Neural cell (in vitro differentiated cells): ENCODE results near the gene CLEC20A. TPM values are rescaled to one million over a fixed set of nuclear protein-coding genes. Genes with fewer than 3 reads are reported as not detected.

Source experiments
- H2AFZ ChIP-seq: fragments of 200-600, 300-800 bp; sonication (generic), shearing (Covaris generic); 2 replicates; pipeline ENCODE4 v1.6.0; 2014; ENCODE audit warnings: low read depth, mild to moderate bottlenecking, antibody characterized with exemption, low read length, moderate library complexity
- H3F3A ChIP-seq: fragments of 200-600 bp; shearing (Covaris generic); 2 replicates; pipeline ENCODE4 v1.6.1; 2016; ENCODE audit warnings: mild to moderate bottlenecking, moderate library complexity, mixed read lengths, antibody characterized with exemption, low read length; ENCODE audit not compliant: insufficient read depth, poor library complexity, severe bottlenecking
- H3K27ac ChIP-seq: fragments of 200-600, 300-800 bp; sonication (generic), shearing (Covaris generic); 2 replicates; pipeline ENCODE4 v1.5.1; 2014; ENCODE audit warnings: mild to moderate bottlenecking, low read length, moderate library complexity
- H3K27me3 ChIP-seq: fragments of 300-800, 200-600 bp; sonication (generic), shearing (Covaris generic); 2 replicates; pipeline ENCODE4 v1.6.0; 2014; ENCODE audit warnings: mild to moderate bottlenecking, low read depth, low read length, moderate library complexity; ENCODE audit not compliant: insufficient read depth
- H3K36me3 ChIP-seq: fragments of 300-800, 200-600 bp; sonication (generic), shearing (Covaris generic); 2 replicates; pipeline ENCODE4 v1.5.1; 2014; ENCODE audit warnings: mild to moderate bottlenecking, antibody characterized with exemption, low read length, moderate library complexity; ENCODE audit not compliant: insufficient read depth
- H3K4me2 ChIP-seq: fragments of 300-800, 200-600 bp; sonication (generic), shearing (Covaris generic); 2 replicates; pipeline ENCODE4 v1.6.0; 2014; ENCODE audit warnings: mild to moderate bottlenecking, low read length
- H3K4me3 ChIP-seq: fragments of 300-800, 200-600 bp; sonication (generic), shearing (Covaris generic); 2 replicates; pipeline ENCODE4 v1.5.1; 2014; ENCODE audit warnings: mild to moderate bottlenecking, low read length, moderate library complexity
- H3K79me2 ChIP-seq: fragments of 200-600 bp; shearing (Covaris generic); replicated peaks from 2 replicates; pipeline ENCODE4 v1.6.0; 2014; ENCODE audit warnings: mild to moderate bottlenecking, low read length, moderate library complexity; ENCODE audit not compliant: insufficient read depth
- H3K9ac ChIP-seq: fragments of 300-800, 200-600 bp; sonication (generic), shearing (Covaris generic); 2 replicates; pipeline ENCODE4 v1.6.1; 2016; ENCODE audit warnings: mild to moderate bottlenecking, low read length, mixed read lengths
- H3K9me2 ChIP-seq: fragments of 200-600 bp; shearing (Covaris generic); 2 replicates; pipeline ENCODE4 v1.6.1; 2016; ENCODE audit warnings: mild to moderate bottlenecking, low read length, mixed read lengths; ENCODE audit not compliant: insufficient read depth
- H3K9me3 ChIP-seq: fragments of 200-600, 300-800 bp; sonication (generic), shearing (Covaris generic); 2 replicates; pipeline ENCODE4 v1.6.1; 2016; ENCODE audit warnings: mild to moderate bottlenecking, mixed run types, low read length, moderate library complexity, mixed read lengths
- H4K20me1 ChIP-seq: fragments of 200-600 bp; shearing (Covaris generic); 2 replicates; pipeline ENCODE4 v1.6.1; 2016; ENCODE audit warnings: mild to moderate bottlenecking, mixed run types; ENCODE audit not compliant: insufficient read depth
- CTCF ChIP-seq: fragments of 450-650 bp; IDR thresholded peaks from 2 replicates; pipeline ENCODE4 v1.5.1; 2014; ENCODE audit warnings: antibody characterized with exemption, mild to moderate bottlenecking, moderate library complexity; ENCODE audit not compliant: poor library complexity, severe bottlenecking
- EP300 ChIP-seq: fragments of 450-650 bp; conservative IDR thresholded peaks from 2 replicates; pipeline ENCODE4 v1.6.1; 2014; ENCODE audit warnings: antibody characterized with exemption, mild to moderate bottlenecking, moderate library complexity; ENCODE audit not compliant: poor library complexity, severe bottlenecking
- EZH2 ChIP-seq: fragments of 200-600, 300-800 bp; shearing (Covaris generic), sonication (generic); IDR thresholded peaks from 2 replicates; pipeline ENCODE4 v1.6.1; 2014; ENCODE audit warnings: antibody characterized with exemption, low read length, borderline replicate concordance, mild to moderate bottlenecking; ENCODE audit not compliant: insufficient read depth, poor library complexity, severe bottlenecking
- MXI1 ChIP-seq: fragments of 450-650 bp; conservative IDR thresholded peaks from 2 replicates; pipeline ENCODE4 v1.6.1; 2014; ENCODE audit warnings: antibody characterized with exemption, mild to moderate bottlenecking; ENCODE audit not compliant: poor library complexity, severe bottlenecking
- POLR2AphosphoS5 ChIP-seq: IDR thresholded peaks from 2 replicates; pipeline ENCODE4 v1.6.1; 2012
- RAD21 ChIP-seq: fragments of 450-650 bp; conservative IDR thresholded peaks from 2 replicates; pipeline ENCODE4 v1.6.1; 2014; ENCODE audit warnings: antibody characterized with exemption, mild to moderate bottlenecking, moderate library complexity
- REST ChIP-seq: IDR thresholded peaks from 2 replicates; pipeline ENCODE4 v1.6.1; 2012; ENCODE audit warnings: borderline replicate concordance
- SMC3 ChIP-seq: fragments of 450-650 bp; conservative IDR thresholded peaks from 2 replicates; pipeline ENCODE4 v1.6.1; 2014; ENCODE audit warnings: antibody characterized with exemption, mild to moderate bottlenecking, moderate library complexity; ENCODE audit not compliant: poor library complexity
- TAF1 ChIP-seq: IDR thresholded peaks from 2 replicates; pipeline ENCODE4 v1.6.1; 2012; ENCODE audit warnings: low read depth
- polyA plus RNA-seq: library from polyadenylated mRNA; depleted of rRNA; stranded (reverse); fragments of >200 nt; gene quantifications from 2 replicates; pipeline ENCODE4 v1.2.3, GENCODE V29; 2014

Gene CLEC20A
- polyA plus RNA-seq, 1 donor from 2014 or later, result 0.78 TPM

- no peak overlapping the region for H3K4me2 ChIP-seq
- H3K27me3 ChIP-seq, result no peaks in the 10 kb centered on the region
- no peaks in the 10 kb centered on the region for H3F3A ChIP-seq
- TF ChIP-seq MXI1 (no peak), EP300 (no peak), CTCF (no peak), SMC3 (no peak), TAF1 (no peak), RAD21 (no peak), EZH2 (no peak), POLR2AphosphoS5 (no peak), REST (no peak)
- no peak overlapping the region for H3K4me3 ChIP-seq
- no peaks in the 10 kb centered on the region for H3K79me2 ChIP-seq
- no peaks in the 10 kb centered on the region for H3K9me2 ChIP-seq
- H2AFZ ChIP-seq, result no peak overlapping the region
- no peak overlapping the region for H3K9ac ChIP-seq
- peaks cover 19% of the 10 kb centered on the region for H3K36me3 ChIP-seq
- no peaks in the 10 kb centered on the region for H3K9me3 ChIP-seq
- H3K27ac ChIP-seq, result no peak overlapping the region
- no peaks in the 10 kb centered on the region for H4K20me1 ChIP-seq
Observed at GRCh38 chr1:178438432-178438831, 58.3 kb downstream of the CLEC20A start.

GRCh38 chr1:178436899-178437298 lies 59.9 kb downstream of the CLEC20A start:
- Histone ChIP-seq H3K4me2 (no peak overlapping the region), H3K36me3 (peaks cover 9% of the 10 kb centered on the region), H3K27me3 (no peaks in the 10 kb centered on the region), H3K9me2 (no peaks in the 10 kb centered on the region), H3F3A (no peaks in the 10 kb centered on the region), H3K27ac (no peak overlapping the region), H3K79me2 (no peaks in the 10 kb centered on the region), H2AFZ (no peak overlapping the region), H4K20me1 (no peaks in the 10 kb centered on the region), H3K9ac (no peak overlapping the region), H3K9me3 (no peaks in the 10 kb centered on the region), H3K4me3 (no peak overlapping the region)
- TF ChIP-seq REST, result no peak
- no peak for TF ChIP-seq POLR2AphosphoS5
- no peak for TF ChIP-seq SMC3
- no peak for TF ChIP-seq EP300
- no peak for TF ChIP-seq EZH2
- TF ChIP-seq MXI1, result no peak
- no peak for TF ChIP-seq RAD21
- TF ChIP-seq CTCF, result no peak
- TF ChIP-seq TAF1, result no peak
